SK-N-SH treated with all-trans-retinoic acid at 6 μM for 48 hours (cell line): Measurements from ENCODE around the gene TNFRSF8.

Experiments used
- ATAC-seq: fragments of 200-7000 bp; cut with Tn5 transposase; 3 replicates; pipeline ENCODE4 v1.9.1; 2020; ENCODE audit warnings: mild to moderate bottlenecking, moderate library complexity
- ARNTL ChIP-seq: fragments of 450-650 bp; formaldehyde crosslinking; IDR thresholded peaks from 2 replicates; pipeline ENCODE4 v1.5.0; 2020; ENCODE audit warnings: low read depth, mild to moderate bottlenecking, moderate library complexity, borderline replicate concordance
- CSRNP3 ChIP-seq: fragments of 250-450 bp; sonication (Bioruptor Pico); IDR thresholded peaks from 2 replicates; pipeline ENCODE4 v1.5.1; 2021; ENCODE audit warnings: mild to moderate bottlenecking, moderate library complexity
- ESRRG ChIP-seq: fragments of 250-450 bp; sonication (Bioruptor Pico); IDR thresholded peaks from 2 replicates; pipeline ENCODE4 v1.6.1; 2021; ENCODE audit warnings: mild to moderate bottlenecking
- ISL1 ChIP-seq: fragments of 250-450 bp; sonication (Bioruptor Pico); IDR thresholded peaks from 2 replicates; pipeline ENCODE4 v2.1.2; 2022; ENCODE audit warnings: mild to moderate bottlenecking, moderate library complexity
- OSR1 ChIP-seq: fragments of 250-450 bp; sonication (Bioruptor Pico); IDR thresholded peaks from 2 replicates; pipeline ENCODE4 v1.8.0; 2022; ENCODE audit warnings: moderate library complexity, mild to moderate bottlenecking, inconsistent platforms
- PATZ1 ChIP-seq: fragments of 250-450 bp; sonication (Bioruptor Pico); IDR thresholded peaks from 2 replicates; pipeline ENCODE4 v1.8.0; 2020; ENCODE audit warnings: mild to moderate bottlenecking, moderate library complexity, borderline replicate concordance
- POU6F1 ChIP-seq: fragments of 250-450 bp; sonication (Bioruptor Pico); IDR thresholded peaks from 2 replicates; pipeline ENCODE4 v1.8.0; 2021; ENCODE audit warnings: low read depth, mild to moderate bottlenecking, moderate library complexity, borderline replicate concordance
- PPARA ChIP-seq: fragments of 250-450 bp; sonication (Bioruptor Pico); IDR thresholded peaks from 2 replicates; pipeline ENCODE4 v1.5.0; 2020; ENCODE audit warnings: mild to moderate bottlenecking, borderline replicate concordance
- RARB ChIP-seq: fragments of 250-450 bp; sonication (Bioruptor Pico); IDR thresholded peaks from 2 replicates; pipeline ENCODE4 v1.8.0; 2021; ENCODE audit warnings: mild to moderate bottlenecking, moderate library complexity
- SNAI2 ChIP-seq: fragments of 250-450 bp; sonication (Bioruptor Pico); IDR thresholded peaks from 2 replicates; pipeline ENCODE4 v1.5.0; 2020; ENCODE audit warnings: mild to moderate bottlenecking, moderate library complexity
- TCF4 ChIP-seq: fragments of 250-450 bp; sonication (Bioruptor Pico); IDR thresholded peaks from 2 replicates; pipeline ENCODE4 v1.8.0; 2021; ENCODE audit warnings: mild to moderate bottlenecking, moderate library complexity, borderline replicate concordance
- TOX ChIP-seq: fragments of 250-450 bp; sonication (Bioruptor Pico); IDR thresholded peaks from 2 replicates; pipeline ENCODE4 v1.8.0; 2021; ENCODE audit warnings: mild to moderate bottlenecking, moderate library complexity, borderline replicate concordance
- TSHZ2 ChIP-seq: fragments of 250-450 bp; sonication (Bioruptor Pico); IDR thresholded peaks from 2 replicates; pipeline ENCODE4 v1.5.0; 2020; ENCODE audit warnings: mild to moderate bottlenecking, moderate library complexity
- ZFP3 ChIP-seq: fragments of 250-450 bp; sonication (Bioruptor Pico); IDR thresholded peaks from 2 replicates; pipeline ENCODE4 v1.5.0; 2020; ENCODE audit warnings: mild to moderate bottlenecking, moderate library complexity
- ZFP30 ChIP-seq: fragments of 450-650 bp; formaldehyde crosslinking; IDR thresholded peaks from 2 replicates; pipeline ENCODE4 v1.5.0; 2022; ENCODE audit warnings: mild to moderate bottlenecking, moderate library complexity
- ZNF565 ChIP-seq: fragments of 450-650 bp; formaldehyde crosslinking; conservative IDR thresholded peaks from 2 replicates; pipeline ENCODE4 v1.5.0; 2020; ENCODE audit warnings: low read depth, mild to moderate bottlenecking, moderate library complexity
- ZNF70 ChIP-seq: fragments of 450-650 bp; formaldehyde crosslinking; IDR thresholded peaks from 2 replicates; pipeline ENCODE4 v1.5.0; 2020; ENCODE audit warnings: mild to moderate bottlenecking, moderate library complexity
- ZNF8 ChIP-seq: fragments of 450-650 bp; formaldehyde crosslinking; IDR thresholded peaks from 2 replicates; pipeline ENCODE4 v1.5.0; 2020; ENCODE audit warnings: mild to moderate bottlenecking, moderate library complexity

TNFRSF8 gene

GRCh38 chr1:12114916-12115315 lies 51.8 kb downstream of the TNFRSF8 start:
- no peak for TF ChIP-seq ARNTL
- no peak for TF ChIP-seq CSRNP3
- no peak for TF ChIP-seq ZFP30 (CRISPR knock-in tag)
- no peak for TF ChIP-seq ISL1 (CRISPR knock-in tag)
- no peak for TF ChIP-seq SNAI2 (CRISPR knock-in tag)
- no peak for TF ChIP-seq TCF4 (CRISPR knock-in tag)
- TF ChIP-seq RARB = no peak
- no peak for TF ChIP-seq ESRRG (CRISPR knock-in tag)
- no peak for TF ChIP-seq TOX
- no peak for TF ChIP-seq ZNF565 (CRISPR knock-in tag)
- no peak for ATAC-seq

- no peak for ATAC-seq
- TF ChIP-seq POU6F1 (CRISPR knock-in tag) (no peak), TCF4 (CRISPR knock-in tag) (no peak)
- TF ChIP-seq, all 23 proteins: peak for 0
Measured at GRCh38 chr1:12121212-12122003, 58.3 kb downstream of the TNFRSF8 start.

- TF ChIP-seq ARNTL (no peak), POU6F1 (CRISPR knock-in tag) (no peak), ISL1 (CRISPR knock-in tag) (no peak), ZNF8 (no peak), SNAI2 (CRISPR knock-in tag) (no peak)
- TF ChIP-seq, all 23 proteins: peak for 0
- ATAC-seq = no peak
Measured at GRCh38 chr1:12123172-12123571, 60.1 kb downstream of the TNFRSF8 start.

GRCh38 chr1:12124693-12125421 lies 61.8 kb downstream of the TNFRSF8 start:
- no peak for TF ChIP-seq CSRNP3
- TF ChIP-seq OSR1 = no peak
- TF ChIP-seq ZNF8 = no peak
- TF ChIP-seq TCF4 (CRISPR knock-in tag) = no peak
- no peak for TF ChIP-seq PPARA (CRISPR knock-in tag)
- TF ChIP-seq TSHZ2 (CRISPR knock-in tag) = no peak
- no peak for TF ChIP-seq ESRRG (CRISPR knock-in tag)
- no peak for TF ChIP-seq ZFP3 (CRISPR knock-in tag)
- TF ChIP-seq POU6F1 (CRISPR knock-in tag) = no peak
- no peak for TF ChIP-seq ZNF70
- no peak for TF ChIP-seq PATZ1 (CRISPR knock-in tag)
- no peak for TF ChIP-seq SNAI2 (CRISPR knock-in tag)
- TF ChIP-seq ARNTL = no peak
- TF ChIP-seq TOX = no peak
- ATAC-seq = peak; percentile 76
